Endothelial cell of umbilical vein (primary cell): ENCODE results near the gene SORCS2.

Experiments
- EZH2 ChIP-seq: IDR thresholded peaks from 2 replicates; pipeline ENCODE4 v1.6.1; 2012; ENCODE audit warnings: borderline replicate concordance, low read depth, mild to moderate bottlenecking, moderate library complexity, low read length, inconsistent platforms; ENCODE audit not compliant: severe bottlenecking
- GATA2 ChIP-seq: IDR thresholded peaks from 2 replicates; pipeline ENCODE4 v1.7.0; 2011; ENCODE audit warnings: low read depth, mild to moderate bottlenecking, moderate library complexity, mixed read lengths, low read length; ENCODE audit not compliant: insufficient read length, insufficient read depth
- JUN ChIP-seq: IDR thresholded peaks from 2 replicates; pipeline ENCODE4 v1.6.1; 2011; ENCODE audit warnings: borderline replicate concordance, low read depth; ENCODE audit not compliant: insufficient read length, insufficient read depth
- MAX ChIP-seq: IDR thresholded peaks from 2 replicates; pipeline ENCODE4 v1.6.1; 2011; ENCODE audit not compliant: insufficient read depth, insufficient read length
- MYC ChIP-seq: IDR thresholded peaks from one replicate; pipeline ENCODE4 v1.6.1; 2011; ENCODE audit warnings: mild to moderate bottlenecking, low read depth, low read length
- POLR2AphosphoS5 ChIP-seq: IDR thresholded peaks from 2 replicates; pipeline ENCODE4 v1.6.1; 2012; ENCODE audit warnings: low read depth, mild to moderate bottlenecking, control low read depth, low read length, moderate library complexity; ENCODE audit not compliant: insufficient read depth
- TF ChIP-seq, protein P1 (sequence below), 2 donors: IDR thresholded peaks; 1 replicate in 1 of 2; 2 replicates in 1 of 2; pipeline ENCODE4 v1.5.1; 2011; ENCODE audit warnings: low read length in 2 of 2, mild to moderate bottlenecking in 2 of 2, moderate library complexity in 2 of 2, control low read depth in 1 of 2, inconsistent platforms in 1 of 2, low read depth in 1 of 2; ENCODE audit not compliant: insufficient read depth in 1 of 2; ENCODE audit errors: extremely low read depth in 1 of 2

DNA sequence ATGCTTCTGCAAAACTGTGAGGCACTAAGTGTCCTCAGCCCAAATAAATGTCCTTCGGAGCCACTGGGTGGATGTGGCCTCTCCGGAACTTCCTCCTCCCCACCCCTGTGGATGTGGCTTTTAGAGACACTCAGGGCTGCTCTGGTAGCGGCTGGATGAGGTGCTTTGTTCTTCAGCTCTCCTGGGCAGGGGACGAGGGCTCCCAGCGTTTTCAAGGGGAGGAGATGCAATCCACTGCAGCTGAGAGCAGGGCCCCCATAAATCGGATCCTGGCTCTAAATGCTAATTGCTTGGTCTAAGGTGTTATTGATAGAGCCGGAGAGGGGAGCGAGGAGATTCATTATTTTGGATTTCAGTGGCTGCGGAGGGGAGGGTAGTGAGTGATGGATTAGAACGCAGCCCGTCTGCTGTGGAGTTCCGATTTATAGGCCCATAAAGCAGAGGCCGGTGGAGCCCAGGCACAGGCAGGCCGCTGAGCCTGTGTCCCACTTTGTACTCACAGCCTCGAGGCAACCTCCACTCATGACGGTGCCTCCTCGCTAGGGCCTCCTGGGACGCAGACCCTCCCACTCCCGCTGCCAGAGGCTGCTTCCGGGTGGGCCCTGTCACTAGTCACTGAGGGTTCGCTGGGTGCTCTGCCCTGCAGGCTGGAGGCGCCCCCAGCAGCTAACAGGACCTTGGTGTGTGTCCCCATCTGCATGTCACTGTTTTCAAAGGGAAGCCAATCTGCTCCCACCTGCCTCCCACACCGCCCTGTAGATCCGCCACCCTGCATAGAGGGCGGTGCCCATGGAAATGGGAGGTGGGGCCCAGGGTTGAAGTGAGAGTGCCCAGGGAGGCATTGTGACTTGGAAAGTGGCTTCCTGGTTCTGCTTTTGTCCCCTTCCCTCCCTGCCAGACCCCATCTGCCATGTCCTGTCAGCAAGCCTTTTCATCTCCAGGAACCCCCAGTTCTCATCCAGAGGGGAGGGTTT, 377.8 kb downstream of the SORCS2 start:
- TF ChIP-seq, protein P1, sequence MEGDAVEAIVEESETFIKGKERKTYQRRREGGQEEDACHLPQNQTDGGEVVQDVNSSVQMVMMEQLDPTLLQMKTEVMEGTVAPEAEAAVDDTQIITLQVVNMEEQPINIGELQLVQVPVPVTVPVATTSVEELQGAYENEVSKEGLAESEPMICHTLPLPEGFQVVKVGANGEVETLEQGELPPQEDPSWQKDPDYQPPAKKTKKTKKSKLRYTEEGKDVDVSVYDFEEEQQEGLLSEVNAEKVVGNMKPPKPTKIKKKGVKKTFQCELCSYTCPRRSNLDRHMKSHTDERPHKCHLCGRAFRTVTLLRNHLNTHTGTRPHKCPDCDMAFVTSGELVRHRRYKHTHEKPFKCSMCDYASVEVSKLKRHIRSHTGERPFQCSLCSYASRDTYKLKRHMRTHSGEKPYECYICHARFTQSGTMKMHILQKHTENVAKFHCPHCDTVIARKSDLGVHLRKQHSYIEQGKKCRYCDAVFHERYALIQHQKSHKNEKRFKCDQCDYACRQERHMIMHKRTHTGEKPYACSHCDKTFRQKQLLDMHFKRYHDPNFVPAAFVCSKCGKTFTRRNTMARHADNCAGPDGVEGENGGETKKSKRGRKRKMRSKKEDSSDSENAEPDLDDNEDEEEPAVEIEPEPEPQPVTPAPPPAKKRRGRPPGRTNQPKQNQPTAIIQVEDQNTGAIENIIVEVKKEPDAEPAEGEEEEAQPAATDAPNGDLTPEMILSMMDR (IDR thresholded peaks at IDR 0.05; ENCODE audit: extremely low read depth in 1 of 2, insufficient read depth in 1 of 2, low read depth in 1 of 2, low read length in 2 of 2): no peak
- TF ChIP-seq POLR2AphosphoS5: no peak
- TF ChIP-seq JUN: no peak
- no peak for TF ChIP-seq GATA2
- TF ChIP-seq EZH2: no peak
- no peak for TF ChIP-seq MYC
- no peak for TF ChIP-seq MAX
